ENCODE results near the gene CDKAL1. TPM values are rescaled to one million over a fixed set of nuclear protein-coding genes. Genes with fewer than 3 reads are reported as not detected.

Gene CDKAL1
- total and polyA plus RNA-seq, 10 of the 15 experiments (the other 5 are each of a cell fraction or from before 2014, with no cell fraction given) = 10.7 to 26.9 (median 17.3) TPM

GRCh38 chr6:21075986-21076385, 541.7 kb downstream of the CDKAL1 start (continued):
- TF ChIP-seq E4F1 (IDR thresholded peaks at IDR 0.05; ENCODE audit: borderline replicate concordance, partially characterized antibody) (no peak), SREBF2 (IDR thresholded peaks at IDR 0.05; ENCODE audit: low read length) (no peak), SMAD1 (IDR thresholded peaks at IDR 0.05; ENCODE audit: low read depth, partially characterized antibody) (no peak), SMARCA5 (IDR thresholded peaks at IDR 0.05) (no peak), TAF1 (IDR thresholded peaks at IDR 0.05; ENCODE audit: borderline replicate concordance, low read depth, low read length) (no peak), SIN3A (IDR thresholded peaks at IDR 0.05; ENCODE audit: low read depth, low read length) (no peak), MYB (IDR thresholded peaks at IDR 0.05; ENCODE audit: borderline replicate concordance, low read depth, low read length) (no peak), ZZZ3 (IDR thresholded peaks at IDR 0.05; ENCODE audit: control insufficient read depth, insufficient read length, low read depth) (no peak), SMC3 (IDR thresholded peaks at IDR 0.05; ENCODE audit: borderline replicate concordance, low read length) (no peak)
- TF ChIP-seq, protein P1, sequence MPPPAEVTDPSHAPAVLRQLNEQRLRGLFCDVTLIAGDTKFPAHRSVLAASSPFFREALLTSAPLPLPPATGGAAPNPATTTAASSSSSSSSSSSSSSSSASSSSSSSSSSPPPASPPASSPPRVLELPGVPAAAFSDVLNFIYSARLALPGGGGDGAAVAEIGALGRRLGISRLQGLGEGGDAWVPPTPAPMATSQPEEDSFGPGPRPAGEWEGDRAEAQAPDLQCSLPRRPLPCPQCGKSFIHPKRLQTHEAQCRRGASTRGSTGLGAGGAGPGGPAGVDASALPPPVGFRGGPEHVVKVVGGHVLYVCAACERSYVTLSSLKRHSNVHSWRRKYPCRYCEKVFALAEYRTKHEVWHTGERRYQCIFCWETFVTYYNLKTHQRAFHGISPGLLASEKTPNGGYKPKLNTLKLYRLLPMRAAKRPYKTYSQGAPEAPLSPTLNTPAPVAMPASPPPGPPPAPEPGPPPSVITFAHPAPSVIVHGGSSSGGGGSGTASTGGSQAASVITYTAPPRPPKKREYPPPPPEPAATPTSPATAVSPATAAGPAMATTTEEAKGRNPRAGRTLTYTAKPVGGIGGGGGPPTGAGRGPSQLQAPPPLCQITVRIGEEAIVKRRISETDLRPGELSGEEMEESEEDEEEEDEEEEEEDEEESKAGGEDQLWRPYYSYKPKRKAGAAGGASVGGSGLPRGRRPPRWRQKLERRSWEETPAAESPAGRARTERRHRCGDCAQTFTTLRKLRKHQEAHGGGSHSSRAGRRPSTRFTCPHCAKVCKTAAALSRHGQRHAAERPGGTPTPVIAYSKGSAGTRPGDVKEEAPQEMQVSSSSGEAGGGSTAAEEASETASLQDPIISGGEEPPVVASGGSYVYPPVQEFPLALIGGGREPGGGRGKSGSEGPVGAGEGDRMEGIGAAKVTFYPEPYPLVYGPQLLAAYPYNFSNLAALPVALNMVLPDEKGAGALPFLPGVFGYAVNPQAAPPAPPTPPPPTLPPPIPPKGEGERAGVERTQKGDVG (CRISPR knock-in tag; IDR thresholded peaks at IDR 0.05) = no peak
- TF ChIP-seq, protein P2, sequence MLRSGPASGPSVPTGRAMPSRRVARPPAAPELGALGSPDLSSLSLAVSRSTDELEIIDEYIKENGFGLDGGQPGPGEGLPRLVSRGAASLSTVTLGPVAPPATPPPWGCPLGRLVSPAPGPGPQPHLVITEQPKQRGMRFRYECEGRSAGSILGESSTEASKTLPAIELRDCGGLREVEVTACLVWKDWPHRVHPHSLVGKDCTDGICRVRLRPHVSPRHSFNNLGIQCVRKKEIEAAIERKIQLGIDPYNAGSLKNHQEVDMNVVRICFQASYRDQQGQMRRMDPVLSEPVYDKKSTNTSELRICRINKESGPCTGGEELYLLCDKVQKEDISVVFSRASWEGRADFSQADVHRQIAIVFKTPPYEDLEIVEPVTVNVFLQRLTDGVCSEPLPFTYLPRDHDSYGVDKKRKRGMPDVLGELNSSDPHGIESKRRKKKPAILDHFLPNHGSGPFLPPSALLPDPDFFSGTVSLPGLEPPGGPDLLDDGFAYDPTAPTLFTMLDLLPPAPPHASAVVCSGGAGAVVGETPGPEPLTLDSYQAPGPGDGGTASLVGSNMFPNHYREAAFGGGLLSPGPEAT (IDR thresholded peaks at IDR 0.05; ENCODE audit: low read depth) = no peak
